Suppressor macrophage (primary cell): ENCODE results near the gene SDR39U1.
"Not testable (repeated sequence)": the region's sequence is repeated elsewhere in the genome, so short reads cannot be mapped to it uniquely, and the experiment has no call there.

Source experiments
- DNase-seq, 4 experiments: peaks; one replicate each; pipeline ENCODE4 v3.0.0-alpha.2; 2020 to 2022
- total RNA-seq, 17 experiments: gene quantifications; one replicate each; lab custom pipeline; 2026; ENCODE audit warnings: mixed read lengths in 6 of 17, inconsistent platforms in 3 of 17; lab: John Stamatoyannopoulos, UW

The SDR39U1 gene, protein sequence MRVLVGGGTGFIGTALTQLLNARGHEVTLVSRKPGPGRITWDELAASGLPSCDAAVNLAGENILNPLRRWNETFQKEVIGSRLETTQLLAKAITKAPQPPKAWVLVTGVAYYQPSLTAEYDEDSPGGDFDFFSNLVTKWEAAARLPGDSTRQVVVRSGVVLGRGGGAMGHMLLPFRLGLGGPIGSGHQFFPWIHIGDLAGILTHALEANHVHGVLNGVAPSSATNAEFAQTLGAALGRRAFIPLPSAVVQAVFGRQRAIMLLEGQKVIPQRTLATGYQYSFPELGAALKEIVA
- 4.6 to 13.6 (median 7.0) reads per million in 17 experiments for total RNA-seq

DNA sequence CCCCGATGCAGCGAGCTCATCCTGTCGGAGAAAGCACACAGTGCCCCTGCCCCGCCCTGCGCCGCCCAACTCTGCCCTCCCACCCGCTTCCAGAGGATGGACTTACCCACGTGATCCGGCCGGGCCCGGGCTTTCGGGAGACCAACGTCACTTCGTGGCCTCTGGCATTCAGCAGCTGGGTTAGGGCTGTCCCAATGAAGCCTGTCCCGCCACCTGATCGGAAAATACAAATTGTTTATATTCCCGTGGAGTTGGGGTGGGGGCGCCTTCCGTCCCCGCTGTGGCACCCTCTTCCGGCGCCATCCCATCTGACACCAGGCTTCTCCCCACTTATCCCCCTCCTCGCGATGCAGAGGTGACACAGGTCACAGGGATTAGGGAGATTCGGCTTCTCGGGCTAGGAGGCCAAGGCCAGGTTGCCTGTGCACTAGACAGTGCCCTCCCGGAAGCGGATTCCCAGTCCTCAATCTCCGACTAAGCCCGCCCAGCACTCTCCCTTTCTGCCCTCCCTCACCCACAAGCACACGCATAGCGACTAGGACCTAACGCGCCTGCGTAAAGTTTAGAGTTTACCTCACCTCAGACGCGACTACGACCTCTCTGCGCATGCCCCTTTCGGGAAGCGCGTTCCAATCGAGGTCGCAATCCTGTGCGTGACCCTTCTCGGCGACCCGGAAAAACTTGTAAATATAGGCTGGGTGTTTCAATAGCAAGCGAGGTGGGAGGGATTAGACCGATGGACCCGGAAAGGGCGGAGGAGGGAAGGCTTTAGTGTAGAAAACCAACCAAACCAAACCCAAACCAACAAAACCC lies at the start of gene SDR39U1:
TSS of gene SDR39U1 (minus strand) at position 537 of the 813 bp plus-strand sequence. CDS start at position 530, 7 bp downstream.
- peak; percentile 98 to 100 (median 100) for DNase-seq

DNA sequence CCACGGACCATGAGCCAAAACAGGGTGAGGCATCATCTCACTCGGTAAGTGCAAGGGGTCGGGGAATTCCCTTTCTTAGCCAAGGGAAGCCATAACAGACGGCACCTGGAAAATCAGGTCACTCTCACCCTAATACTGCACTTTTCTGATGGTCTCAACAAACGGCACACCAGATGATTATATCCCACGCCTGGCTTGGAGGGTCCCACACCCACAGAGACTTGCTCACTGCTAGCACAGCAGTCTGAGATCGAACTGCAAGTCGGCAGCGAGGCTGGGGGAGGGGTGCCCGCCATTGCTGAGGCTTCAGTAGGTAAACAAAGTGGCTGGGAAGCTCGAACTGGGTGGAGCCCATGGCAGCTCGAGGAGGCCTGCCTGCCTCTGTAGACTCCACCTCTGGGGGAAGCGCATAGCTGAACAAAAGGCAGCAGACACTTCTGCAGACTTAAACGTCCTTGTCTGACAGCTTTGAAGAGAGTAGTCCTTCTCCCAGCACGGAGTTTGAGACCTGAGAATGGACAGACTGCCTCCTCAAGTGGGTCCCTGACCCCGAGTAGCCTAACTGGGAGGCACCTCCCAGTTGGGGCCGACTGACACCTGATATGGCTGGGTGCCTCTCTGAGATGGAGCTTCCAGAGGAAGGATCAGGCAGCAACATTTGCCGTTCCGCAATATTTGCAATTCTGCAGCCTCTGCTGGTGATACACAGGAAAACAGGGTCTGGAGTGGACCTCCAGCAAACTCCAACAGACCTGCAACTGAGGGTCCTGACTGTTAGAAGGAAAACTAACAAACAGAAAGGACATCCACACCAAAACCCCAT lies 49.2 kb upstream of the SDR39U1 start:
- not testable (repeated sequence) for DNase-seq

DNA sequence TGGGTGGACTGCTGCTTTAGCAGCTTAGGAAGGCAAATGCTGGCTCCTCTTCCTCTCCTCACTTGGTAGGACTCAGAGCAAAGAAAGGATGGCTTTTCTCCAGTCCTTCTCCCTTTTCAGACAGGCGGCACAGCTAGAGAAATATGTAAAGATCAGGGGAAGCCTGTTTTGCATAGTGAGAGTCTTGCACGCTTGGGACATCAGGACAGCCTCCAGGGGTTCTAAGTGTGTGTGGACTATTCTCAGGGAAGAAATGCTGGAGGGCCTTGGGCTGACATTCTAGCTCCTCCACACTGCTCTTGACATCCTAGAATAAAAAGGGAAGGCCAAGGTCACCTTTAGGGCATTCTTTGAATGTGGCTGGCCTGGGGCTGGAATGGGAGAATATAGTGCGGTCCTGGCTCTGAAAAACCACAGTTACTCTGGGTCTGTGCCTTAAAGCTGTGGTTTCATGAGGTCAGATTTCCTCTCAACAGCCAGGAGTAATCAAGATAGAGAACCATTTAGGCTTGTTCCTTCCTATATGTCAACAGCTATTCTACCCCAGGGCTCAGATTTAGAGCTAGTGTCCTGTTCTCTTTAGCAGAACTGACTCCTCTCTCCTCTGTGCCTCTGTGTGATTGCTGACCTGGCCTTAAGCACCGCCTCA lies 41.2 kb upstream of the SDR39U1 start:
- DNase-seq = peak; percentile 10 to 48 (median 26)

DNA sequence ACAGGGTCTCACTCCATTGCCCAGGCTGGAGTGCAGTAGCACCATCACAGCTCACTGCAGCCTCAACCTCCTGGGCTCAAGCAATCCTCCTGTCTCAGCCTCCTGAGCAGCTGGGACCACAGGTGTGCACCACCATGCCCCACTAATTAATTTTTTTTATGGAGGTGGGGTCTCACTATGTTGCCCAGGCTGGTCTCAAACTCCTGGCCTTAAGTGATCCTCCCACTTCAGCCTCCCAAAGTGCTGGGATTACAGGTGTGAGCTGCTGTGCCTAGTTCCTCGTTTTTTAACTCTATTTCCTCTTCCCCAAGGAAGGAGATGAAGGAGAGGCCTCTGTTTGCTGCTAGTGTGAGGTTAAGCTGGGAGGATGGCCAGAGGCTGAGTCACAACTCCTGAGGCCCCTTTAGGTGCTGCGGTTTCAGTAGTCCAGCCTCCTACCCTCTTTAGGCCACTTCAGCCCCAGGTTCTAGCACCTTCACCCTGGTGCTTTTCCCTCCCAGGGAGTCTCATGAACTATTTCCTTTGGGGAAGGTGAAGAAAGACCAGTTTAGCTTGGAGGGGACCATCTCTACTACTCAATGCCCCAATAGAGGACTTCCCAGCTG lies 40.2 kb upstream of the SDR39U1 start:
- not testable (repeated sequence) for DNase-seq

DNA sequence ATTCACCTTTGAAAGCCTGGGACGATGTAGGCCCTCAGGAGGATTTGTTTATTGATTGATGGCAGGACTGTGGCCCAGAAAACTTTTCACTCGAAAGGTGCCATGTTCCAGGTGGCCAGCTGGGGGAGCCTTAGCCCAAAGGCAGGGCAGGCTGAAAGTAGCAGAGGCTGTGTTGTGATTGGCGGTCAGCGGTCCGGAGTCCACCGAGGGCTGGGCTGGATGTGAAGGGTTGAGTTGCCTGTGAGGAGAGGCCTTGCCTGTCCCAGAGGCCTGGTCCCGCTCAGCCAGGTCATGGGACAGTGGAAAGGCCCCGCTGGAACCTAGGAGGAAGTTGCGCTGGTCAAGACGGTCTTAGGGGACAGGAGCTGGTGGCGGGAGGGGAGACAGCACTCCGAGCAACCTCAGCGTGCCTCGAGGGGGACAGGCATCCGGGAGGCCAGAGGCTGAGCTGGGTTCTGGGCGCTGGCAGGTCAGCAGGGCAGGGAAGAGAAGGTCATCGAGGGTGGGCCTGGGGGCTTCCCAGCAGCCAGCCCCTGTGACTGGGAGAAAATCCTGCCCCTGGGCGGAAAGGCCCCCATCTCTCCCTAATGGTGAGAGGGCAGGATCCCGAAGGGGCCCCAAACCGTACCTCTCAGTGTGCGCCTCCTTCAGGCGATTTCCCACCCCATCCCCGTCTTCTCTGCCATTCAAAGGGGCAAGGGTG lies 39.2 kb upstream of the SDR39U1 start:
- peak; percentile 29 to 54 (median 42) for DNase-seq

DNA sequence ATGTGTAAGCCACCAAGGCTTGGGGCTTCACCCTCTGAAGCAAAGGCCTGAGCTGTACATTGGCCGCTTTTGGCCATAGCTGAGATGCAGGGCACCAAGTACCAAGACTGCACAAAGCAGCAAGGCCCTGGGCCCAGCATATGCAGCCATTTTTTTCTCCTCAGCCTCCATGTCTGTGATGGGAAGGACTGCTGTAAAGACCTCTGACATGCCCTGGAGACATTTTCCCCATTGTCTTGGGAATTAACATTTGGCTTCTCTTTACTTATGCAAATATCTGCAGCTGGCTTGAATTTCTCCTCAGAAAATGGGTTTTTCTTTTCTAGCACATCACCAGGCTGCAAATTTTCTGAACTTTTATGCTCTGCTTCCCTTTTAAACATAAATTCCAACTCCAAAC lies 37.4 kb upstream of the SDR39U1 start:
- DNase-seq = not testable (repeated sequence)

DNA sequence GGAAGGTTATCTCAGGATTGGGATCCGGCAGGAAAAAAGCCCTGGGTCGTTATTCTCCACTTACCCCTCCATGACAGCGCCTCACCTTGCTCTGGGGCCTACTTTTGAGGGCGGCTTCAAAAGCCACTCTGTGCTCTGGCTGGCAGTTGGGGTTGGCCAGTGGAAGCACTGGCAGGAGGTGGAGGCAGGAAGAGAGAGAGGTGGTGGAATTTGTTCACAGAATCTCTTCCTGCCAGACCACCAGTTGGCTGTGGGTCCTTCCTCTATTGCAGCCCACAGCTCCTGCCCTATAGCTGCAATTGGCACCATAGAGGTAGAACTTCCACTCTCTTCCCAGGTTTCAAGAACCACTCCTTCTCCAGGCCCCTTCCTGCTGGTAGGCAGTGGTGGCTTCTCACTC lies 32.7 kb upstream of the SDR39U1 start:
- no peak for DNase-seq

DNA sequence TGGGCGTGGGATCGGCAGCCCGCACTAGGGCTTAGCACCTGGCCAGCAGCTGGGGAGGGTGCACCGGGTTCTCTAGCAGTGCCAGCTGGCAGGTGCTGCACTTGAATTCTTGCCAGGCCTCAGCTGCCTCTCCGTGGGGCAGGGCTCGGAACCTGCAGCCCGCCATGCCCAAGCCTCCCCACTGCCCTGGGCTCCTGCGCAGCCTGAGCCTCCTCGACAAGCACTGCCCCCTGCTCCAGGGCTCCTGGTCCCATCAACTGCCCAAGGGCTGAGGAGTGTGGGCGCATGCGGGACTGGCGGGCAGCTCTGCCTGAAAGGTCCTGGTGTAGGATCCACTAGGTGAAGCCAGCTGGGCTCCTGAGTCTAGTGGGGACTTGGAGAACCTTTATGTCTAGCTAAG lies 30.6 kb upstream of the SDR39U1 start:
- no peak for DNase-seq

DNA sequence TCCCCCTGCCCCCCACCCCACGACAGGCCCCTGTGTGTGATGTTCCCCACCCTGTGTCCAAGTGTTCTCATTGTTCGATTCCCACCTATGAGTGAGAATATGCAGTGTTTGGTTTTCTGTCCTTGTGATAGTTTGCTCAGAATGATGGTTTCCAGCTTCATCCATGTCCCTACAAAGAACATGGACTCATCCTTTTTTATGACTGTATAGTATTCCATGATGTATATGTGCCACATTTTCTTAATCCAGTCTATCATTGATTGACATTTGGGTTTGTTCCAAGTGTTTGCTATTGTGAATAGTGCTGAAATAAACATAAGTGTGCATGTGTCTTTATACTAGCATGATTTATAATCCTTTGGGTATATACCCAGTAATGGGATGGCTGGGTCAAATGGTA lies 27.9 kb upstream of the SDR39U1 start:
- DNase-seq = not testable (repeated sequence)

DNA sequence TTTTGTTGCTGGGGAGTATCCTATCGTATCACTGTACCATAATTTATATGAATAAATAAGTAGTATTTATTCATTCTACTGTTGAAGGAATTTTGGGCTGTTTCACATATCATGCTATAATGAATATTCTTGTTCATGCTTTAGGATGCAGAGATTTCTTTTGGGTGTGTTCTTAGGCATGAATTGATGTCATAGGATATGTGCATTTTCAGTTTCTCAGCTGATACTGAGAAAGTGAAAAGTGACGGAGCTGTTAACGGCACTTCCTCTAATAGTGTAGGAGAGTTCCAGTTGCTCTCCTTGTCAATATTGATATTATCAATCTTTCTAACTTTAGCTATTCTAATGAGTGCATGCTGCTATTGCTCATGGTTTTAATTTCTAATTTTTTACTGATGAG lies 23.2 kb upstream of the SDR39U1 start:
- DNase-seq = no peak

DNA sequence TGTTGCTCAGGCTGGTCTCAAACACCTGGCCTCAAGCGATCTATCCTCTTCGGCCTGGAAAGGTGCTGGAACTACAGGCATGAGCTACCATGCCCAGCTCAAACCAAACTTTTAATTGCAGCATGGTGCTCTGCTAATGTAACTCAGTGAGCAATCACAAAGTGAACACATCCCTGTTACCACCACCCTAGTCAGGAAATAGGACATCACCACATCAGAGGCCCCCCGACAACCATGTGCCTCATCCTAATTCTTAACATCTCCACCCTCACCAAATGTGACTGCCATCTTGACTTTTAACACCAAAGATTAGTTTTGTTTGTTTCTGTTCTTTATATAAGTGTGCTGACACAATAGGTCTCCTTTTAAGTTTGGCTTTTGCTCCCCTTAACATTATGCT lies 22.8 kb upstream of the SDR39U1 start:
- DNase-seq = no peak

DNA sequence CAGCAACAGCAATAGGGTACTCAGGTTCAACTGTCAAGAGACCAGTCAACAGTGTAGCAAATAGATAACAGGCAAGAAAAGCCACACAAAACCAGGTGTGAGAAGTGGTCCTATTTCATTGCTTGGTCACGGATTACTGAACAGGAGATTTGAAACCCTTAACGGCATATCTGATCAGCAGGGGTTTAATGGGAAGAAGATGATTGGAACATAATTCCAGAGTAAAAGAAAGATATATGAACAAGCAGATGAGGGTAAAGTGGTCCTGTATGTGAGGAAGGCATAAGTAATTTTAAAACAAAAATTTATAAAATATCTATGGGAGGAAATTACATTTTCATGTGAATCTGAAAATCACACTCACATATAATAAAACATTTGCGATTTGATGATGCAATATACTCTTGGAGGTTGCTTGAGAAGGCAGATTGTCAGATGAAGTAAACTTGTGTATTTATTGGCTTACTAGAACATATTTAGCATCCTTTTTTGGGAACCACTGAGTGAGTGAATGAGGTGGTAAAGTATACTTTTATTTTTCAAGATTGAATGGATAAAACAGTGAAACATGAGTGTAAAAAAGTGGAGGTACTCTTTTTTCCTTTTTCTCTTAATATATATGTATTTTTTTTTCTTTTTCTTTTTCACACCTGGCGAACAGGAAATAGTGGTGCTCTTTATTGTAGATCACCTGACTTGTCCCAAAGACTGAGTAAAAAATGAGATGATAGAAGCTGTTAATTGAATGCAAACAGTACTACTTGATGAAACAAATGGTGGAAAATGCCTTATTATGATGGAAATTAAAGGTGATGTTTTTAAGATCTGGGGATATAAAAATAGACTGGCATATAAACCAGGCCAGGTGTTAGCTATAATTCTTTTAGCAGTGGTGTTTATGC lies 21.6 kb upstream of the SDR39U1 start:
- DNase-seq = no peak

DNA sequence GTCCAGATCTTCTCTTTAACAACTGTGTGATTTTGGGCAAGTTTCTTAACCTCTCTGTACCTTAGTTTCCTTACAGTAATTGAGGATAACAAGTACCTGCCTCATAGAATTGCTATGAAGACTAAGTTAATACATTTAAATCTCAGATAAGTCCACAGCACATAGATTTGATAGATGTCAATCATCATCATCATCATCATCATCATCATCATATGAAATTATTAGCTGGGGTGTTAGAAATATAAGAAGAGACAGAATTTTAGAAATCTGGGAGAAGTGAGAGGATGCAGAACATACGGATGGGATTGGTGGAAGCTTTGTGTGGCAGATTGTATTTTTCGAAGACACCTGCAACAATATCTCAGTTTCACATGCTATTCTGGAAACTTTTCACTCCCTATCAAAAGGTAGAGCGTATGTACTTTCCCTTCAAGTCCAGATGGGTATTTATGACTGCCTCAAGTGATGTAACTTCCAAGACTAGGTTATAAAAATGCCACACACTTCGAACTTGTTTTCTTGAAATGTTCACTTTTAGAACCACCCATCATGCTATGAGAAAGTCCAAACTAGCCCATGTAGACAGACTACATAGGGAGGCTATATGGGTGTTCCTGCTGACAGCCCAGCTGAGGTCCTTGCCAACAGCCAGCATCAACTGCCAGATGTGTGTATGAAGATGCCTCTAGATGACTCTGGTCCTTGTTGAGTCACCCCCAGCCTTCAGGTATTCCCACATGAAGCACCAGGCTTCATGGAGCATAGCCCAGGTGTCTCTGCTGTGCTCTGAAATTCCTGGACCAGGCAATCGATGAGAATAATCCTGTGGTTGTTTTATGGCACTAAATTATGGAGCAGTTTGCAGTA lies 20.7 kb upstream of the SDR39U1 start:
- DNase-seq = no peak

DNA sequence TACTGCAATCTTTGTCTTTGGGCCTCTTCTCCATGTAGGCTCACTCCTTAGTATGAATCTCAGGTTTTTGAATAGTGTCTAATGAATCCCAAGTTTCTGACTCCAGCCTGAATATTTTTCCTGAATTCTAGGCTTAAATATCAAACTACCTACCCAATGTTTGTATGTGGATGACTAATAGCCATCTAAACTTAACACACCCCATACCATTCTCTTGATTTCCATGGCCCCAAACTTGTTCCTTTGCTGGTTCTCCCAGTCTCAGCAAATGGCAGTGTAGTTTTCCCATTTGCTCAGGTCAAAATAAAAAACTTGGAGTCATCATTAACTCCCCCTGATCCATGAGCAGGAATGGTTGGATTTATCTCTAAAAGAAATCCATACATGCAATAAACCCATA lies 18.8 kb upstream of the SDR39U1 start:
- no peak for DNase-seq

DNA sequence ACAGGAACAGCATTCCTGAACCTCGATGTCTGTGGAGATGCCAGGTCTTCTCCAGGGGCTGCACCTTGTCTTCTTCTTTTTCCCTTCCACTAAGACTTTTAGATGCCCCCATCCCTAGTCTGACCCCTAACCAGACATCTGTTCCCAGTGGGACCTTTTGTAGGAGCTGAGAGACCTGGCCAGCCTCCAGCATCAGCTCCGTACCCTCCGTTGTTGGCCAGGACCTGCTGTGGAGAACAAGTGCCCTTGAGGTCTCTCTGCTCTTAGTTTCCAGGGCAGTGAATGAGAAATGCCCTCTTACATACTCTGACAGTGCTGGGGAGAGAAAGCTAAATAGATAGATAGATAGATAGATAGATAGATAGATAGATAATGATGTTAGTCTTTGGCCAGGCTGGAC lies 16.8 kb upstream of the SDR39U1 start:
- DNase-seq = no peak

DNA sequence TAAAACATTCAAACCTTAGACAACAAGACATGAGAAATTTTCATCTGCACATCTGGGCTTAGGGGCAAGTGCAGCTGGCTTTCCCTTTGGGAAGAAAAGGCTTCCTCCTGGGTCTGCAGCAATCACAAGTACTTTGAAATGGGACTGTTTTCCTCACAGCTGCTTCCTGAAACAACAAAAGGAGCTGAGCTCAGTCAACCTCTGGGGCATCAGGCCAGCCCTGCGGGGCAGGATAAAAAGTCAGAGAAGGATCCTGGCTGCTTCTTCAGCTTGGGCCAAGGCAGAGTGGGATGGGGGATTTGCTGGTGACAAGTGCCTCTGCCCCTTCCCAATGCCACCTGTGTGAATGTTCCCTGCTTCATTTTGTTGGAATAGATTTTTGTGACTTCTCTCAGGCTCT lies 16.2 kb upstream of the SDR39U1 start:
- no peak for DNase-seq

DNA sequence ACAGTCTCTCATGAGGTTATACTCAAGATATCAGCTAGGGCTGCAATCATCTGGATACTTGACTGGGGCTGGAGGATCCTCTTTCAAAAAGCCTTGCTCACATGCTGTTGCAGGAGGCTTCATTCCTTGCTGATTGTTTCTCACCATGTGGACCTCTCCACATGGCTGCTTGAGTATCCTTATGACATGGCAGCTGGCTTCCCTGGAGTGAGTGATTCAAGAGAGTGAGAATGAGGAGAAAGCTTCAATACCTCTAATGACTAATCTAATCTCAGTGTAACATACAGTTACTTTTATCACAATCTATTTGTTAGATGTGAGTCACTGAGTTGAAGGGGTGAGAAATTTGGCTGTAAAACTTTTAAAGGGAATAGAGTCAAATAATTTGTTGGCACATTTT lies 14.4 kb upstream of the SDR39U1 start:
- DNase-seq = no peak

DNA sequence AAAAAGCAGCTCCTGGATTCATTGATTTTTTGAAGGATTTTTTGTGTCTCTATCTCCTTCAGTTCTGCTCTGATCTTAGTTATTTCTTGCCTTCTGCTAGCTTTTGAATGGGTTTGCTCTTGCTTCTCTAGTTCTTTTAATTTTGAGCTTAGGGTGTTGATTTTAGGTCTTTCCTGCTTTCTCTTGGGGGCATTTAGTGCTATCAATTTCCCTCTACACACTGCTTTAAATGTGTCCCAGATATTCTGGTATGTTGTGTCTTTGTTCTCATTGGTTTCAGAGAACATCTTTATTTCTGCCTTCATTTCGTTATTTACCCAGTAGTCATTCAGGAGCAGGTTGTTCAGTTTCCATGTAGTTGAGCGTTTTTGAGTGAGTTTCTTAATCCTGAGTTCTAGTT lies 8.3 kb upstream of the SDR39U1 start:
- not testable (repeated sequence) for DNase-seq

DNA sequence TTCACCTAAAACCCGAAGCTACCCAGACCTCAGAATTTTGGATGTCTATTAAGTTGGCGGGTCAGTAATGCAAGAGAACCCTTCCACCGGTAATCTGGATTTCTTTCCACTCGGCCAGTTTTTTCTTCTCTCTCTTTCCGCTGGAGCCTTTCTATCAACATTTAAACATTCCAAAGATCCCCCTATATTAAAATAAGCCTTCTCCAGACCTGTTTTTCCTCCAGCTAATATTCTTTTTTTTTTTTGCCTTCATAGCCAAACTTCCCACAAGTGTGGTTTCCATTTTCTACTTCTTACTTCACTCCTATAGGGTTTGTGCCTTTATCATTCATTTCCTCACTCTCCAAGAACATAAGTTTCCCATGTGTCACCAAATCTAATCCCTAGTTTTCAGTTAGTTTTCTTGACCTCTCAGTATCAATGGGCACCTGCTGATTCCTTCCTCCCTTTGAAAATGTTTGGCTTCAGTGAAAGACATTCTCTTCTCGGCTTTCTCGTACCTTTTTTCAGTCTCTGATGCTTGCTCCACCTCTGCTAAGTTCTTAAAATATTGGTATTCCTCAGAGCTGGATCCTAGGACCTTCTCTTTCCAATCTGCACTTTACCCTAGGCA lies 583 bp upstream of the SDR39U1 start:
- peak in 1 of 4 experiments; percentile 8 for DNase-seq
